ENCODE results near the gene ASB10. TPM values are rescaled to one million over a fixed set of nuclear protein-coding genes. Genes with fewer than 3 reads are reported as not detected.
A peak's percentile ranks its signal among the peaks of the same experiment; 100 is the strongest.

ASB10 gene, protein sequence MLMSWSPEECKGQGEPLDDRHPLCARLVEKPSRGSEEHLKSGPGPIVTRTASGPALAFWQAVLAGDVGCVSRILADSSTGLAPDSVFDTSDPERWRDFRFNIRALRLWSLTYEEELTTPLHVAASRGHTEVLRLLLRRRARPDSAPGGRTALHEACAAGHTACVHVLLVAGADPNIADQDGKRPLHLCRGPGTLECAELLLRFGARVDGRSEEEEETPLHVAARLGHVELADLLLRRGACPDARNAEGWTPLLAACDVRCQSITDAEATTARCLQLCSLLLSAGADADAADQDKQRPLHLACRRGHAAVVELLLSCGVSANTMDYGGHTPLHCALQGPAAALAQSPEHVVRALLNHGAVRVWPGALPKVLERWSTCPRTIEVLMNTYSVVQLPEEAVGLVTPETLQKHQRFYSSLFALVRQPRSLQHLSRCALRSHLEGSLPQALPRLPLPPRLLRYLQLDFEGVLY
- total RNA-seq, result not detected

DNA sequence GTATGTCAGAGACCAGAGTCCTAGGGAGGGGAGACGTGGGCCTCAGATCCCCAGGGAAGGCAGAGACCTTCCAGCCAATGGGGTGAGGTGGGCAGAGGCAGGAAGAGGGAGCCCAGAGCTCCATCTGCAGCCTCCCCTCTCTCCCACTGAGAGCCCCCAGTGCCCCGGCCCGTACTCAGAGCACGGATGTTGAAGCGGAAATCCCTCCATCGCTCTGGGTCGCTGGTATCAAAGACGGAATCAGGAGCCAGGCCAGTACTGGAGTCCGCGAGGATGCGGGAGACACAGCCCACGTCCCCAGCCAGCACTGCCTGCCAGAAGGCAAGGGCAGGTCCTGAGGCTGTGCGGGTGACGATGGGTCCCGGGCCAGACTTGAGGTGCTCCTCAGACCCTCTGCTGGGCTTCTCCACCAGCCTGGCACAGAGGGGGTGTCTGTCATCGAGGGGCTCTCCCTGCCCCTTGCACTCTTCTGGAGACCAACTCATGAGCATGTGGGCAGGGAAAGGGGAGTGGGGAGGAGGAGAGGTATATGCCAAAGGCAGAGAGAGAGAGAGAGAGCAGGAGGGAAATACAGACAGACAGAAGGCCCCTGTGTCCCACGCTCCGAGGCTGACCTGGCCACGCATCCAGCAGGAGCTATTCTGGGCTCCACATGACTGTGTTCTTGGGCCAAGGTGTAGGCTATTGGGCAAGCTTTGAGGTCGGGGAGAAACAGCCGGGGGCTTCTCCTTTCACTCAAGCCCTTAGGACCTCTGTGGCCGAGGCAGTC lies at the start of gene ASB10:
ASB10 (minus strand) TSS at position 611 of the 769 bp plus-strand sequence; CDS start at position 491, 120 bp downstream.
- DNase-seq (ENCODE audit: low spot score) (no peak), ATAC-seq (ENCODE audit: low FRiP score) (no peak)
- TF ChIP-seq, protein P1, sequence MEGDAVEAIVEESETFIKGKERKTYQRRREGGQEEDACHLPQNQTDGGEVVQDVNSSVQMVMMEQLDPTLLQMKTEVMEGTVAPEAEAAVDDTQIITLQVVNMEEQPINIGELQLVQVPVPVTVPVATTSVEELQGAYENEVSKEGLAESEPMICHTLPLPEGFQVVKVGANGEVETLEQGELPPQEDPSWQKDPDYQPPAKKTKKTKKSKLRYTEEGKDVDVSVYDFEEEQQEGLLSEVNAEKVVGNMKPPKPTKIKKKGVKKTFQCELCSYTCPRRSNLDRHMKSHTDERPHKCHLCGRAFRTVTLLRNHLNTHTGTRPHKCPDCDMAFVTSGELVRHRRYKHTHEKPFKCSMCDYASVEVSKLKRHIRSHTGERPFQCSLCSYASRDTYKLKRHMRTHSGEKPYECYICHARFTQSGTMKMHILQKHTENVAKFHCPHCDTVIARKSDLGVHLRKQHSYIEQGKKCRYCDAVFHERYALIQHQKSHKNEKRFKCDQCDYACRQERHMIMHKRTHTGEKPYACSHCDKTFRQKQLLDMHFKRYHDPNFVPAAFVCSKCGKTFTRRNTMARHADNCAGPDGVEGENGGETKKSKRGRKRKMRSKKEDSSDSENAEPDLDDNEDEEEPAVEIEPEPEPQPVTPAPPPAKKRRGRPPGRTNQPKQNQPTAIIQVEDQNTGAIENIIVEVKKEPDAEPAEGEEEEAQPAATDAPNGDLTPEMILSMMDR (IDR thresholded peaks at IDR 0.05), result no peak

DNA sequence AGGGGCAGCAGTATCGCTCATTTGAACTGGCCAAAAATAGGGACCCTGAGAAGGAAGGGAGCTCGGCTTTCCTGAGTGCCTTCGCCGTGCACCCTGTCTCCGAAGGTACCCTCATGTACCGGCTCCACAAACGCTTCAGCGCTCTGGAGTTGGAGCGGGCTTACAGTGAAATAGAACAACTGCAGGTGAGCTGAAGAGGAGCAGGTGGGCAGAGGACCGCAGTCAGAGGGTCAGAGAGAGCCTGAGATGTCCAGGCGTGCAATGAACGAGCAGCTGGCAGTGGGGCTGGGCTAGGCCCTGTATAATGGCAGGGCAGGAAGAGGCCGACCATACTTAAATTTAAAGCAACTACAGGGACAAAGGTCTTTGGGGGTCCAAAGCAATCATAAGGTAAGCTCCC lies 49.4 kb upstream of the ASB10 start:
- TF ChIP-seq, protein P1 (IDR thresholded peaks at IDR 0.05), result no peak
- ATAC-seq (ENCODE audit: low FRiP score), result no peak
- no peak for DNase-seq (ENCODE audit: low spot score)

DNA sequence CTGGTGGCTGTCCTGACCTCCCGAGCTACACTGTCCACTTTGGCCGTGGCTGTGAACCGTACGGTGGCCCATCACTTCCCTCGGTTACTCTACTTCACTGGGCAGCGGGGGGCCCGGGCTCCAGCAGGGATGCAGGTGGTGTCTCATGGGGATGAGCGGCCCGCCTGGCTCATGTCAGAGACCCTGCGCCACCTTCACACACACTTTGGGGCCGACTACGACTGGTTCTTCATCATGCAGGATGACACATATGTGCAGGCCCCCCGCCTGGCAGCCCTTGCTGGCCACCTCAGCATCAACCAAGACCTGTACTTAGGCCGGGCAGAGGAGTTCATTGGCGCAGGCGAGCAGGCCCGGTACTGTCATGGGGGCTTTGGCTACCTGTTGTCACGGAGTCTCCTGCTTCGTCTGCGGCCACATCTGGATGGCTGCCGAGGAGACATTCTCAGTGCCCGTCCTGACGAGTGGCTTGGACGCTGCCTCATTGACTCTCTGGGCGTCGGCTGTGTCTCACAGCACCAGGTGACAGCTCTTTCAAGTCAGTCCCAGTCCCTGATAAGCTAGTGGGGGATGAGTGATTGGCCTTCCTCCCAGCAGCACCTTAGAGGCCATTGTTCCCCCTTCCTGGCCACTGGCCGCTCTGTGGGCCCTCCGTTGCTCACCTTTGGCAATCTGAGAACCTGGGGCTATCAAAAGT lies 48.2 kb upstream of the ASB10 start:
- TF ChIP-seq, protein P1 (IDR thresholded peaks at IDR 0.05), result no peak
- ATAC-seq (ENCODE audit: low FRiP score) (no peak), DNase-seq (ENCODE audit: low spot score) (no peak)

DNA sequence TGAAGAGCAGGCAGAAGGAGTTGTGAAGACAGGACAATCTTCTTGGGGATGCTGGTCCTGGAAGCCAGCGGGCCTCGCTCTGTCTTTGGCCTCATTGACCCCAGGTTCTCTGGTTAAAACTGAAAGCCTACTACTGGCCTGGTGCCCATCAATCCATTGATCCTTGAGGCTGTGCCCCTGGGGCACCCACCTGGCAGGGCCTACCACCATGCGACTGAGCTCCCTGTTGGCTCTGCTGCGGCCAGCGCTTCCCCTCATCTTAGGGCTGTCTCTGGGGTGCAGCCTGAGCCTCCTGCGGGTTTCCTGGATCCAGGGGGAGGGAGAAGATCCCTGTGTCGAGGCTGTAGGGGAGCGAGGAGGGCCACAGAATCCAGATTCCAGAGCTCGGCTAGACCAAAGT lies 46.8 kb upstream of the ASB10 start:
- no peak for ATAC-seq (ENCODE audit: low FRiP score)
- TF ChIP-seq, protein P1 (IDR thresholded peaks at IDR 0.05), result no peak
- no peak for DNase-seq (ENCODE audit: low spot score)

DNA sequence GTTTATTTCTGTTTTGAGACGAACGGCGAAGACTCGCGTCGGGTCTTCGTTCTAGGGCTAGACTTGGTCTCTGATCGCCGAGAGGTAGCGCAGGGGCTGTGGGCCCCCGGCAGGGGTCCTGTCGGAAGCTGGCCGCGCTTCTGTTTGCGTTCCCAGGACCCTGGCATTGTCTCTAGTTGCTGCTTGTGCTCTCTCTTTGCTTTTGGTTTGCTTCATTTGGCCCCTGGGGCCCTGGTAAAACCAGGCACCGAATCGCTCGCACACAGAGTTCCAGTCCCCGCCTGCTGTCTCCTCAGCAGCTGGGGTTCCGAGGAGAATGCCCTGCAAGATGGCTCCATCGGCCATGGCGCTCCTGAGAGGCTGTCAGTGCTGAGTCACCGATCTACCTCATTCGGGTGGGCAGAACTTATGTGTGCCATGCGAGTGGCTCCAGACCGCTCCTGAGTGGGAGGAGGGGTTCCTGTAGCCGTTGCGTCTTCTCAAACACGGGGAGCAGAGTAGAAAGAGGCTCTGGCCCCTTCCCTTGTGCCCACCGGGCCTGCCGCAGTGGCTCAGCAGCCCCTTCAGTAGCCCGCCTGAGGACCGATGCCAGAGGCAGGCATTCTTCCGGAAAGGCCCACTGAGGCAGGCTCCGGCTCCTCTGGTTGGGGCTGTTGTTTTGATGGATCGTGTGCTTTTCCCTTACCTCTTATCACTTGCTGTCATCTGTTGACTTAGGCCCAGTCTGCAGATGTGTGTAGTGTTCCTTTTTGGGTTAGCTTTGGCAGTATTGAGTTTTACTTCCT lies 46.1 kb upstream of the ASB10 start:
- TF ChIP-seq, protein P1 (IDR thresholded peaks at IDR 0.05), result no peak
- ATAC-seq (ENCODE audit: low FRiP score) (peak; percentile 81), DNase-seq (ENCODE audit: low spot score) (no peak)

Measured in omental fat pad (tissue), 4 donors.